C4-2B (cell line): ENCODE results near the gene PBX1.
A peak's percentile ranks its signal among the peaks of the same experiment; 100 is the strongest.
"Not testable (repeated sequence)": the region's sequence is repeated elsewhere in the genome, so short reads cannot be mapped to it uniquely, and the experiment has no call there.

Source experiments
- H3K27ac ChIP-seq: fragments of 450-650 bp; 2 replicates; pipeline ENCODE4 v1.5.1; 2017
- CTCF ChIP-seq: fragments of 450-650 bp; conservative IDR thresholded peaks from 2 replicates; pipeline ENCODE4 v1.5.1; 2017; ENCODE audit warnings: mild to moderate bottlenecking
- ZFX ChIP-seq: fragments of 450-650 bp; IDR thresholded peaks from 2 replicates; pipeline ENCODE4 v1.6.1; 2017

Gene PBX1

GRCh38 chr1:164518692-164519332, 40.2 kb upstream of the PBX1 start:
- H3K27ac ChIP-seq, result no peak overlapping the region
- peak; percentile 12; the same call in 1 of the 2 replicates for TF ChIP-seq CTCF
- TF ChIP-seq ZFX, result no peak

- TF ChIP-seq CTCF (no peak), ZFX (no peak)
- no peak overlapping the region for H3K27ac ChIP-seq
These were observed 39.6 kb upstream of the PBX1 start for GRCh38 chr1:164519426-164519825.

GRCh38 chr1:164524810-164525209, 34.2 kb upstream of the PBX1 start:
- H3K27ac ChIP-seq, result no peak overlapping the region
- TF ChIP-seq ZFX (no peak), CTCF (no peak)

- TF ChIP-seq ZFX (no peak), CTCF (peak; percentile 19; the same call in 1 of the 2 replicates)
- no peak overlapping the region for H3K27ac ChIP-seq
These were observed 23.9 kb upstream of the PBX1 start for GRCh38 chr1:164534863-164535610.

GRCh38 chr1:164552463-164552988, 6.5 kb upstream of the PBX1 start:
- H3K27ac ChIP-seq, result not testable (repeated sequence)

- no peak overlapping the region for H3K27ac ChIP-seq
These were observed 1.7 kb upstream of the PBX1 start for GRCh38 chr1:164557270-164557669.

GRCh38 chr1:164559342-164560051, 513 bp downstream of the PBX1 start:
- peak overlapping the region; percentile 49; the same call in 1 of the 2 replicates for H3K27ac ChIP-seq
- TF ChIP-seq CTCF, result no peak
- TF ChIP-seq ZFX, result no peak

More at GRCh38 chr1:164557270-164557669, 1.7 kb upstream of the PBX1 start:
- no peak for TF ChIP-seq ZFX
- no peak for TF ChIP-seq CTCF
